ENCODE results near the gene CPB1. TPM values are rescaled to one million over a fixed set of nuclear protein-coding genes. Genes with fewer than 3 reads are reported as not detected.

CPB1 gene
- total and polyA plus RNA-seq, 10 donors = 0.43 to 58.4 (median 16.6) TPM

DNA sequence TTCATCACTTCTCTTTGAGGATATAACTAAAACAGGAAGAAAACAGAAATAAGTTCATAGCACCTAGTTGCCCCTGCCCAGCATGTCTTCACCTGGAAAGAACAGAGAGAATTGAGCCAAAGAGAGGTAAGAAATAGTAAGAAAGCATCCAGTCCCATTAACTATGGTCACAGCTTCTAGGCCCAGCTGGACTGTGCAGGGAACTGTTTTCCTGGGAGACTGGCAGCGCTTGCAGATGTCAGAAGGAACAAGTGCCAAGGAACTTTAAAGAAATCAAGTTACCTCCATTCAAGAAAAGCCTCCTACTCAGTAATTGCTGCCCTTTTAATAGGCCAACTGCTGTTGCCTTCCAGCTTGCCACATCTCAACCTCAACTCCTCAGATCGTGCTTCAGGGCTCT, 17.8 kb upstream of the CPB1 start:
- Histone ChIP-seq H3K27ac (no peak overlapping the region), H3K36me3 (no peaks in the 10 kb centered on the region), H3K27me3 (replicated peaks in 1 of 7) (no peaks in the 10 kb centered on the region), H3K4me3 (no peak overlapping the region), H3K4me1 (no peaks in the 10 kb centered on the region), H3K9me3 (no peaks in the 10 kb centered on the region)
- WGBS, 5 donors = 51 to 85% (median 71%) methylated on average over 2 of the region's 2 CpGs
- TF ChIP-seq POLR2AphosphoS5 (IDR thresholded peaks at IDR 0.05) (no peak), POLR2A (IDR thresholded peaks at IDR 0.05) (no peak)
- TF ChIP-seq, protein P1, sequence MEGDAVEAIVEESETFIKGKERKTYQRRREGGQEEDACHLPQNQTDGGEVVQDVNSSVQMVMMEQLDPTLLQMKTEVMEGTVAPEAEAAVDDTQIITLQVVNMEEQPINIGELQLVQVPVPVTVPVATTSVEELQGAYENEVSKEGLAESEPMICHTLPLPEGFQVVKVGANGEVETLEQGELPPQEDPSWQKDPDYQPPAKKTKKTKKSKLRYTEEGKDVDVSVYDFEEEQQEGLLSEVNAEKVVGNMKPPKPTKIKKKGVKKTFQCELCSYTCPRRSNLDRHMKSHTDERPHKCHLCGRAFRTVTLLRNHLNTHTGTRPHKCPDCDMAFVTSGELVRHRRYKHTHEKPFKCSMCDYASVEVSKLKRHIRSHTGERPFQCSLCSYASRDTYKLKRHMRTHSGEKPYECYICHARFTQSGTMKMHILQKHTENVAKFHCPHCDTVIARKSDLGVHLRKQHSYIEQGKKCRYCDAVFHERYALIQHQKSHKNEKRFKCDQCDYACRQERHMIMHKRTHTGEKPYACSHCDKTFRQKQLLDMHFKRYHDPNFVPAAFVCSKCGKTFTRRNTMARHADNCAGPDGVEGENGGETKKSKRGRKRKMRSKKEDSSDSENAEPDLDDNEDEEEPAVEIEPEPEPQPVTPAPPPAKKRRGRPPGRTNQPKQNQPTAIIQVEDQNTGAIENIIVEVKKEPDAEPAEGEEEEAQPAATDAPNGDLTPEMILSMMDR (IDR thresholded peaks at IDR 0.05 in 8 of 11, conservative IDR thresholded peaks at IDR 0.05 in 3 of 11) = no peak
- no peak for DNase-seq
- intact Hi-C loops (cut with DNase I; ENCODE audit: low total_unique reads) = no loop called here

DNA sequence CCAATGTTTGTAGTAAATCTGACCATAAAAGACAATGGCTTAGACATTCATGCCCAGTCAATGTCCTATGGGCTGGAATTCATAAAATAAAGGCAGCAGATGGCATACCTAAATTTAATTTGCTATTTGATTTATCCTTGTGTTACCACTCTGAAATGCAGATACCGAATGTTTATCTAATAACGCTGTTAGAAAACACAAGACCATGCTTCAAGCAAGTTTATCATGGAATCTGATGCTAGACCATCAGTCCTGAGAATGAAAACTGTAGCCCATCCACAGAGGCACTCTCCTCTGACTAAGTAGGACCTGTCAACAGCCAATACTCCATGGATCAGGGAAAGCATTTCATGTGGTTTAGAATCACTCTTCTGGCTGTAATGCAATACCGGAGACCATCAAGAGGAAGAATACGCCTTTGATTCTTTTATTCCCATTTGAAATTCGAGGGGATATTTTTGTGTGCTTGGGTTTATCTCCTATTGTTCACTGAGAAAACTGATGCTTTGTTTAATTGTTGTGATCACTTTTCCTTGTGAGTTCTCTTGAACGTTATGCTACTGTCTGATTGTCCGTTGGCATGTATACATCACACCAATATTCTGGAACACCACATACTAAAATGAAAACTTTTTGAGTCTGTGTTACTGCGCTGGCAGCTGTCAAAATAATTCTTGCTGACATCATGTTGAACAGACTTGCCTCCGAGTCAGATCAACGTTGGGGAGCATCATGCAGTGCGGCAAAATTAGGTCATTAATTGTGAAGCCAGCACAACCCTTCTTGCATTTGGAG, 12.1 kb upstream of the CPB1 start:
- TF ChIP-seq, protein P1 (IDR thresholded peaks at IDR 0.05 in 8 of 11, conservative IDR thresholded peaks at IDR 0.05 in 3 of 11) = no peak
- TF ChIP-seq POLR2AphosphoS5 (IDR thresholded peaks at IDR 0.05) = no peak
- TF ChIP-seq POLR2A (IDR thresholded peaks at IDR 0.05) = no peak
- Histone ChIP-seq H3K4me3 (no peak overlapping the region), H3K9me3 (no peaks in the 10 kb centered on the region), H3K27ac (no peak overlapping the region), H3K36me3 (no peaks in the 10 kb centered on the region), H3K27me3 (replicated peaks in 1 of 7) (no peaks in the 10 kb centered on the region), H3K4me1 (no peaks in the 10 kb centered on the region)
- WGBS, 5 donors = 78 to 91% (median 87%) methylated on average over 11 of the region's 11 CpGs
- intact Hi-C loops (cut with DNase I; ENCODE audit: low total_unique reads) = no loop called here
- no peak for DNase-seq

DNA sequence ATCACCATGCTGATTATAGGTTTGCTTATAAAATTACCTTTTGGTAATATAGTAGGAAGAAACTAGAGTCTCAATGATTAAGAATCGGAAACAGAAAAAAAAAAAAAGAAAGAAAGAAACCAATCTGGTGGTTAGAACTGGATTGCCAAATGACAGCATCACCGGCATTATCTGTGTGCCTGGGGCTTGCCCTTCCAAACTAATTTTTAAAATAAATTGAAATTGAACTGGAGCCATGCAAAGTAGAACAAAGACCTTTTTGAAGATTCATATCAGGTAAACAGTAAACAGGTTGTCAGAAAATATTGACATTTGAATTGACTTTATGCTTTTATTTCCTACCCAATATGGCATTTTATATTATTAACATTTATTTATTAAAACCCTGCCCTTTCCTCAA, 11.2 kb upstream of the CPB1 start:
- no peaks in the 10 kb centered on the region for H3K36me3 ChIP-seq
- no peaks in the 10 kb centered on the region for H3K27me3 ChIP-seq (replicated peaks in 1 of 7)
- no peaks in the 10 kb centered on the region for H3K9me3 ChIP-seq
- H3K4me1 ChIP-seq = no peaks in the 10 kb centered on the region
- H3K27ac ChIP-seq = no peak overlapping the region
- intact Hi-C loops (cut with DNase I; ENCODE audit: low total_unique reads) = no loop called here
- 84 to 93% (median 92%) methylated on average over 2 of the region's 2 CpGs for WGBS, 5 donors
- no peak for DNase-seq
- TF ChIP-seq, protein P1 (IDR thresholded peaks at IDR 0.05 in 8 of 11, conservative IDR thresholded peaks at IDR 0.05 in 3 of 11) = no peak
- TF ChIP-seq POLR2AphosphoS5 (IDR thresholded peaks at IDR 0.05) (no peak), POLR2A (IDR thresholded peaks at IDR 0.05) (no peak)
- no peak overlapping the region for H3K4me3 ChIP-seq

- intact Hi-C loops (cut with DNase I; ENCODE audit: low total_unique reads) = no loop called here
- no peaks in the 10 kb centered on the region for H3K27me3 ChIP-seq (replicated peaks in 1 of 7)
- H3K4me1 ChIP-seq = no peaks in the 10 kb centered on the region
- TF ChIP-seq, protein P1 (IDR thresholded peaks at IDR 0.05 in 8 of 11, conservative IDR thresholded peaks at IDR 0.05 in 3 of 11) = no peak
- TF ChIP-seq POLR2AphosphoS5 (IDR thresholded peaks at IDR 0.05) (no peak), POLR2A (IDR thresholded peaks at IDR 0.05) (no peak)
- DNase-seq = no peak
- 59 to 75% (median 60%) methylated on average over 3 of the region's 3 CpGs for WGBS, 5 donors
- H3K27ac ChIP-seq = no peak overlapping the region
- peaks cover 0 to under 1% (median 0%) of the 10 kb centered on the region in 8 donors for H3K9me3 ChIP-seq
- H3K36me3 ChIP-seq = no peaks in the 10 kb centered on the region
- no peak overlapping the region for H3K4me3 ChIP-seq
Observed at GRCh38 chr3:148816981-148817525, 10.6 kb upstream of the CPB1 start.

Data from spleen (tissue), 11 donors.